ENCODE data around the gene SLC9A7.

Gene SLC9A7

DNA sequence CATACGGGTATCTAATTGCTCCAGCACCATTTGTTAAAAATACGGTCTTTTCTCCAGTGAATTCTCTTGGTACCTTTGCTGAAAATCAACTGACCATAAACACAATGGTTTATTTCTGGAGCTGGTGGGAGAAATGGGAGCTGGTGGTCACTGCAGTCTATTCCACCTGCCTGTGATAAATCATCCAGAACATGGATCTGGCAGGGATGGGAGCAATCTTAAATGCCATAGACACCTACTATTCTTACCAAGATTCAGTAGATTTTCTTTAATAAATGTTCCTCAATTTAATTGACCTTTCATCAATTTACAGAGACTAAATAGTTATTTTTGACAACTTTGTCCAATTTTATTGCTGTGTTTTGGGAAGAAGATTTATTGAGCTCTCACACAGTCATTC is 68.1 kb downstream of the SLC9A7 start:
- FAIRE-seq (no peak), DNase-seq (ENCODE audit: insufficient read length, low spot score) (no peak)
- TF ChIP-seq CTCF (IDR thresholded peaks at IDR 0.05; ENCODE audit: insufficient read depth, missing control alignments), result no peak

DNA sequence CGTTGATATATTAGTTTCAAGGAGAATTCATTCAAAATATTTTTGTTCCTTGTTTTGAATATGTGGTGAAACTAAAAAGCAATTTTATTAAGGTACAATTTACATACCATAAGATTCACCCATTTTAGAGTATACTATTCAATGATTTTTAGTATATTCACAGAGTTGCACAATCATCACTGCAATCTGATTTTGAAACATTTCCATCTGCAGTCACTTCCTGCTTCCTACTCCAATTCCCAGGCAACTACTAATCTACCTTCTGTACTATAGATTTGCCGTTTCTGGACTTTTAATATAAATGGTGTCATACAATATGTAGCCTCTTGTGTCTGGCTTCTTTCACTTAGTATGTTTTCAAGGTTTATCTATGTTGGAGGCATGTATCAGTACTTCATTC is 71.3 kb downstream of the SLC9A7 start:
- DNase-seq (ENCODE audit: insufficient read length, low spot score) (no peak), FAIRE-seq (no peak)
- no peak for TF ChIP-seq CTCF (IDR thresholded peaks at IDR 0.05; ENCODE audit: insufficient read depth, missing control alignments)

- TF ChIP-seq CTCF (IDR thresholded peaks at IDR 0.05; ENCODE audit: insufficient read depth, missing control alignments), result peak; percentile 59
- FAIRE-seq (no peak), DNase-seq (ENCODE audit: insufficient read length, low spot score) (no peak)
These were observed 72.8 kb downstream of the SLC9A7 start for GRCh38 chrX:46686003-46686645.

DNA sequence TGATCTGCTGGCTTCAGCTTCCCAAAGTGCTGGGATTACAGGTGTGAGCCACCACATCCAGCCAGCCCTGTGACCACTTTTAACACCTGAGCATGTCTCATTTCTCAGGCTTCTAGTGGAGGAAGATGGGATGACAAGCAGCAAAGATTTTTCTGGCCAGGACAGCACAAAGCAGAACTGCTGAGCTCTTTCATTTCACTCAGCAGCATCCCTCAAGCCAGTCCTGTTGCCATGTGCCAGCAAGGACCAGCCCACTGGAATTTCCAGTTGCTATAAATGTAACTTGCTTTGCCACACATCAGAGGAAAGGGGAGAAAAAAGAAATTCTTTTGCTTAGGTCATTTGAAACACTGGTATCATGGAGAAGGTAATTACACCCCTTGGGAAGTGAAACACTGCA is 75.9 kb downstream of the SLC9A7 start:
- FAIRE-seq (no peak), DNase-seq (ENCODE audit: insufficient read length, low spot score) (no peak)

DNA sequence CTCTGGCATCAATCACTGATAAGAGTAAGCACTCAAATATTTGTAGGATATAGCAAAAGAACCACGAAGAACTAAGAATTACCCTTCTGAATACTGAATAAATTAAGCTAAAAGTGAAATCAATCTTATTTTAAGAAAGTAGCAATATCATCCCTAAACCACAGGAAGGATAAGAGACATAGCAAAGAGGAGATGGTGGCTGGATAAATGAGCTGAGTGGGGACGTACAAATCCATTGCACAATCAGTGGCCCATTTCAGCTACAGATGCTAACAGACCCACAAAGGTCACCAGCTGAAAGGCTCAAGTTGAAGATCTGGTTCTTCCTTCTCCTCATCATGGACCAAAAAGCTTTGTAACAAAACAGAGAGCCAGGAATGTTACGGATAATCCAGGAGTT is 77.1 kb downstream of the SLC9A7 start:
- TF ChIP-seq CTCF (IDR thresholded peaks at IDR 0.05; ENCODE audit: insufficient read depth, missing control alignments), result no peak
- FAIRE-seq (no peak), DNase-seq (ENCODE audit: insufficient read length, low spot score) (no peak)

More for the DNA sequence above, 75.9 kb downstream of the SLC9A7 start:
- no peak for TF ChIP-seq CTCF (IDR thresholded peaks at IDR 0.05; ENCODE audit: insufficient read depth, missing control alignments)

GRCh38 chrX:46678232-46678631 is 80.7 kb downstream of the SLC9A7 start:
- TF ChIP-seq CTCF (IDR thresholded peaks at IDR 0.05; ENCODE audit: insufficient read depth, missing control alignments), result no peak
- FAIRE-seq (no peak), DNase-seq (ENCODE audit: insufficient read length, low spot score) (no peak)

DNA sequence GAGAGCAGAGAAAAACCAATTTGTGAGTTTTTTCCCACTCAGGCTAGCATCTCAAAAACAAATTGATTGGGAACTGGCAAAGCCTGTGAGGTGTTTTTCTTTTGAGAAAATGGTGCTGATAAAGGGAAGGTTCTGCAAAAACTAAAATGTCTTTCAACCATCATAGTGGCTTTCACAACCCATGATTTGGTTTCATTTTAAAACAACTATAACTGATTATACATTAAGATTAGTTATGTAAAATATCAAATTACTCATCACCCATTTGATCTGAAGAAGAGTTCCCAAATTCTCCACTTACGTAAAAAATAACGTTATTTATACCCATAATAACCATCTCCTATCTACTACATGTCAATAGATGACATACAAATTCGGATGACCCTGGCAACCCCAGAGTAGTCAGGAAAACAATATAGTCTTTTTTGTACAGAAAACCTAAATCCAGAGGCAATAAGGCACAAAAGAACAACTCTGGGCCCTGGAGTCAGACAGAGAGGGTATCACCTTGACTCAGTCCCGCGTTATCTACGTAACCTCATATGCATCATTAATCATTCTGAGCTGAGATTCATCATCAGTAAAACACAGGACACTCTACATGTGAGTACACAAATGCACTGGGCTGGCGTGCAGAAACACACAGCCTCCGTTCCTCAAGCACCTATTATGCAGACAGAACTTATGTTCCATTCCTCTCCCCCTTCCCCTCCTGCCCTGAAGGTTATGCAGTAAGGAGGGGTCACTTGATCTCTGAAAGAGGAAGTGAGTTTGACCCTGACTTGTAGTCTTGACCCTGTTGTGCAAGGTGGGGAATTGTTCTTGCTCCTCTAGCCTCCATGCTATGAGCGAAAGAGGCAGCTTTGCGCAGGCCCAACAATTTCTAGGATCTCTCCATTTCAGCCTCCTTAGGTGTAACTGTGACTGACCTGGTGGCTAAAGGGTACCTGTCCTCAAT is 82.2 kb downstream of the SLC9A7 start:
- FAIRE-seq (no peak), DNase-seq (ENCODE audit: insufficient read length, low spot score) (no peak)
- no peak for TF ChIP-seq CTCF (IDR thresholded peaks at IDR 0.05; ENCODE audit: insufficient read depth, missing control alignments)
